Measurements from ENCODE around the gene GRK5.

DNA sequence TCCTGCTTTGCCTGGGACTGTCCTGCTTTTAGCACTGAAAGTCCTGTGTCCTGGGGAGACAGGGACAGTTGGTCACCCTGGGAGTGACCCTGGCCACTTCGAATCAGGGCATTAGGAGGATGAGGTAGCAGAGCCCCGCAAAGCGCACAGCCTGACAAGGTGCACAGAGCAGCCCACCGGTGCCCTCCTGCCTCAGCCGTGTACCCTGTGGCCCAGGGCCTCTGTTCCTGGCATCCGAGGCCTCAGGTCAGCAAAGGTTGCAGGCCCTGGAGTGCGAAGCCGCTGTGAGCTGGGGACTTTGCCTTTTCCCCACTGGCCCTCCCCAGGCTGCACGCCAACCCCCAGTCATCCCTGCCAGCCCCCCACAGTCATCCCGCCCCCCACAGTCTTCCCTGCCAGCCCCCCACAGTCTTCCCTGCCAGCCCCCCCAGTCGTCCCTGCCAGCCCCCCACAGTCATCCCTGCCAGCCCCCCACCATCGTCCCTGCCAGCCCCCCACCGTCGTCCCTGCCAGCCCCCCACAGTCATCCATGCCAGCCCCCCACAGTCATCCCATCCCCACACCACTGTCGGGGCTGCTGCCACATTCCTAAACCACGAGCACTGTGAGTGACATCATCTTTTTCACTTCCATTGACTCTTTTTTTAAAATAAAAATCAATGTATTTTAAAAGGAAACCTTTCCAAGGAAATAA, 243.4 kb downstream of the GRK5 start:
- TF ChIP-seq EZH2 (IDR thresholded peaks at IDR 0.05), result no peak
- TF ChIP-seq, protein P1, sequence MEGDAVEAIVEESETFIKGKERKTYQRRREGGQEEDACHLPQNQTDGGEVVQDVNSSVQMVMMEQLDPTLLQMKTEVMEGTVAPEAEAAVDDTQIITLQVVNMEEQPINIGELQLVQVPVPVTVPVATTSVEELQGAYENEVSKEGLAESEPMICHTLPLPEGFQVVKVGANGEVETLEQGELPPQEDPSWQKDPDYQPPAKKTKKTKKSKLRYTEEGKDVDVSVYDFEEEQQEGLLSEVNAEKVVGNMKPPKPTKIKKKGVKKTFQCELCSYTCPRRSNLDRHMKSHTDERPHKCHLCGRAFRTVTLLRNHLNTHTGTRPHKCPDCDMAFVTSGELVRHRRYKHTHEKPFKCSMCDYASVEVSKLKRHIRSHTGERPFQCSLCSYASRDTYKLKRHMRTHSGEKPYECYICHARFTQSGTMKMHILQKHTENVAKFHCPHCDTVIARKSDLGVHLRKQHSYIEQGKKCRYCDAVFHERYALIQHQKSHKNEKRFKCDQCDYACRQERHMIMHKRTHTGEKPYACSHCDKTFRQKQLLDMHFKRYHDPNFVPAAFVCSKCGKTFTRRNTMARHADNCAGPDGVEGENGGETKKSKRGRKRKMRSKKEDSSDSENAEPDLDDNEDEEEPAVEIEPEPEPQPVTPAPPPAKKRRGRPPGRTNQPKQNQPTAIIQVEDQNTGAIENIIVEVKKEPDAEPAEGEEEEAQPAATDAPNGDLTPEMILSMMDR (IDR thresholded peaks at IDR 0.05), result no peak
- TF ChIP-seq EZH2phosphoT487 (IDR thresholded peaks at IDR 0.05), result no peak
